Keratinocyte (primary cell): ENCODE results near the gene CREB3. TPM values are rescaled to one million over a fixed set of nuclear protein-coding genes. Genes with fewer than 3 reads are reported as not detected.

ENCODE experiments used
- DNase-seq: peaks from one replicate; pipeline ENCODE4 v3.0.0-alpha.2; 2011; ENCODE audit warnings: low read depth, missing footprints, low spot score
- FAIRE-seq: peaks from 2 replicates; lab custom pipeline; 2011; peaks lifted over from hg19 to GRCh38; lab: Jason Lieb, UNC
- H2AFZ ChIP-seq: 2 replicates; pipeline ENCODE4 v1.6.0; 2012; ENCODE audit warnings: low read length, control low read depth, inconsistent platforms; ENCODE audit not compliant: control insufficient read depth
- H3K27ac ChIP-seq: 2 replicates; pipeline ENCODE4 v1.5.1; 2011; ENCODE audit warnings: low read length; ENCODE audit not compliant: control insufficient read depth, insufficient read depth
- H3K27me3 ChIP-seq: 3 replicates; pipeline ENCODE4 v1.6.0; 2011; ENCODE audit warnings: low read length; ENCODE audit not compliant: control insufficient read depth, insufficient read depth; ENCODE audit errors: extremely low read depth
- H3K36me3 ChIP-seq, 2 experiments: 2 replicates in 1 of 2; 3 replicates in 1 of 2; pipeline ENCODE4 v1.5.1; 2011; ENCODE audit warnings: low read length in 2 of 2, mild to moderate bottlenecking in 1 of 2; ENCODE audit not compliant: control insufficient read depth in 2 of 2, insufficient read depth in 2 of 2; ENCODE audit errors: extremely low read depth in 1 of 2
- H3K4me1 ChIP-seq: 3 replicates; pipeline ENCODE4 v1.5.1; 2011; ENCODE audit warnings: low read length; ENCODE audit not compliant: control insufficient read depth, insufficient read depth; ENCODE audit errors: extremely low read depth
- H3K4me2 ChIP-seq: 3 replicates; pipeline ENCODE4 v1.6.0; 2011; ENCODE audit warnings: low read depth, low read length; ENCODE audit not compliant: control insufficient read depth, insufficient read depth; ENCODE audit errors: extremely low read depth
- H3K4me3 ChIP-seq, 3 experiments: fragments of 200-600 bp in 1 of 3; sonication (generic) in 1 of 3; 2 replicates in 2 of 3; 3 replicates in 1 of 3; pipeline ENCODE4 v1.5.1; 2011 to 2016; ENCODE audit warnings: low read length in 3 of 3, mild to moderate bottlenecking in 3 of 3, control low read depth in 2 of 3, inconsistent platforms in 1 of 3, low read depth in 1 of 3, mixed read lengths in 1 of 3, mixed run types in 1 of 3, moderate library complexity in 1 of 3; ENCODE audit not compliant: control insufficient read depth in 2 of 3, insufficient read depth in 2 of 3; ENCODE audit errors: extremely low read depth in 1 of 3
- H3K79me2 ChIP-seq: 2 replicates; pipeline ENCODE4 v1.6.0; 2012; ENCODE audit warnings: low read length; ENCODE audit not compliant: control insufficient read depth, insufficient read depth
- H3K9ac ChIP-seq: 3 replicates; pipeline ENCODE4 v1.6.0; 2011; ENCODE audit warnings: low read length; ENCODE audit not compliant: control insufficient read depth, insufficient read depth; ENCODE audit errors: extremely low read depth
- H3K9me1 ChIP-seq: 3 replicates; pipeline ENCODE4 v1.6.0; 2011; ENCODE audit warnings: low read length; ENCODE audit not compliant: control insufficient read depth, insufficient read depth; ENCODE audit errors: extremely low read depth
- H3K9me3 ChIP-seq: 2 replicates; pipeline ENCODE4 v1.5.1; 2012; ENCODE audit warnings: low read depth, low read length; ENCODE audit not compliant: control insufficient read depth
- H4K20me1 ChIP-seq: 3 replicates; pipeline ENCODE4 v1.6.0; 2011; ENCODE audit warnings: low read length; ENCODE audit not compliant: control insufficient read depth, insufficient read depth; ENCODE audit errors: extremely low read depth
- CTCF ChIP-seq, 3 experiments: IDR thresholded peaks in 1 of 3; conservative IDR thresholded peaks in 1 of 3; optimal IDR thresholded peaks in 1 of 3; 2 replicates in 2 of 3; 3 replicates in 1 of 3; pipeline versions ENCODE3 to v1.5.1; 2011; ENCODE audit warnings: low read length in 3 of 3, mild to moderate bottlenecking in 3 of 3, moderate library complexity in 2 of 3, control low read depth in 1 of 3, inconsistent platforms in 1 of 3; ENCODE audit not compliant: insufficient read depth in 2 of 3; ENCODE audit errors: extremely low read depth in 1 of 3
- EZH2 ChIP-seq: IDR thresholded peaks from one replicate; pipeline ENCODE4 v1.6.1; 2012; ENCODE audit warnings: inconsistent platforms, mild to moderate bottlenecking, low read length, moderate library complexity
- dilution Hi-C: fragments of 300-500 bp; cut with MboI; formaldehyde crosslinking; loops from one replicate; pipeline ENCODE4 v1.7.0; 2020; ENCODE audit warnings: low sequenced_read_pairs; ENCODE audit not compliant: extremely low pct_ligation_motif_present
- polyA plus RNA-seq, 5 experiments: library from polyadenylated mRNA; depleted of rRNA in 3 of 5; stranded (reverse) in 3 of 5; stranded (forward) in 1 of 5; unstranded in 1 of 5; fragments of >200 nt; gene quantifications; 1 replicate in 1 of 5; 2 replicates in 3 of 5; 3 replicates in 1 of 5; pipeline versions ENCODE4 v1.2.1 to v1.2.3, GENCODE V29; 2011 to 2012; ENCODE audit warnings: missing spikeins in 2 of 5, low read depth in 1 of 5, low replicate concordance in 1 of 5

CREB3 gene
- polyA plus RNA-seq, 1 donor (not counting 4 experiments of a cell fraction or from before 2014, with no cell fraction given), result 24.6 TPM

- peak overlapping the region; percentile 73 to 80 (median 80) for H3K4me3 ChIP-seq
- peak overlapping the region; percentile 76 for H3K9ac ChIP-seq
- DNase-seq (no peak), FAIRE-seq (no peak)
- TF ChIP-seq CTCF (optimal IDR thresholded peaks at IDR 0.05 in 1 of 3, IDR thresholded peaks at IDR 0.05 in 1 of 3, conservative IDR thresholded peaks at IDR 0.05 in 1 of 3; ENCODE audit: extremely low read depth in 1 of 3, insufficient read depth in 2 of 3, low read length in 3 of 3) (no peak), EZH2 (no peak)
- H2AFZ ChIP-seq, result no peak overlapping the region
- H3K27me3 ChIP-seq, result no peaks in the 10 kb centered on the region
- H3K79me2 ChIP-seq, result peaks cover 43% of the 10 kb centered on the region
- peaks cover 3% of the 10 kb centered on the region for H3K9me1 ChIP-seq
- H3K36me3 ChIP-seq, result peaks cover 28 to 36% of the 10 kb centered on the region in 2 experiments
- H4K20me1 ChIP-seq, result peaks cover 5% of the 10 kb centered on the region
- H3K4me1 ChIP-seq, result peaks cover 24% of the 10 kb centered on the region
- dilution Hi-C loops, result no loop called here
- peak overlapping the region; percentile 89 for H3K4me2 ChIP-seq
- peak overlapping the region; percentile 48 for H3K27ac ChIP-seq
- H3K9me3 ChIP-seq, result no peaks in the 10 kb centered on the region
These were observed 15.9 kb downstream of the CREB3 start for GRCh38 chr9:35748242-35748857.

GRCh38 chr9:35748858-35749514 lies 16.5 kb downstream of the CREB3 start, which contains the start of the genes GBA2 and RGP1:
Gene GBA2 (minus strand): TSS chr9:35749228. CDS start chr9:35748704, 524 bp downstream.
Gene RGP1 (plus strand): TSS chr9:35749287. CDS start chr9:35749756, 469 bp downstream.
- FAIRE-seq (no peak), DNase-seq (no peak)
- dilution Hi-C loops, result no loop called here
- Histone ChIP-seq H4K20me1 (peaks cover 5% of the 10 kb centered on the region), H3K36me3 (peaks cover 31 to 33% of the 10 kb centered on the region in 2 experiments), H3K79me2 (peaks cover 43% of the 10 kb centered on the region), H3K27ac (peak within 1 kb of the TSS; percentile 48), H3K9ac (peak within 1 kb of the TSS; percentile 76), H3K27me3 (no peaks in the 10 kb centered on the region), H3K9me3 (no peaks in the 10 kb centered on the region), H2AFZ (peak within 1 kb of the TSS; percentile 84), H3K4me1 (peaks cover 24% of the 10 kb centered on the region), H3K4me3 (peak within 1 kb of the TSS; percentile 73 to 80 (median 80)), H3K4me2 (peak within 1 kb of the TSS; percentile 89), H3K9me1 (peaks cover 3% of the 10 kb centered on the region)
- TF ChIP-seq CTCF (optimal IDR thresholded peaks at IDR 0.05 in 1 of 3, IDR thresholded peaks at IDR 0.05 in 1 of 3, conservative IDR thresholded peaks at IDR 0.05 in 1 of 3; ENCODE audit: extremely low read depth in 1 of 3, insufficient read depth in 2 of 3, low read length in 3 of 3), result no peak
- no peak for TF ChIP-seq EZH2
